ENCODE results near the gene ZNF48.

ZNF48 gene

GRCh38 chr16:30358990-30359870 lies 36.0 kb upstream of the ZNF48 start:
- no peak for DNase-seq
- Histone ChIP-seq H4K91ac (ENCODE audit: low read length) (no peak overlapping the region), H3K4me1 (ENCODE audit: control insufficient read depth, insufficient read depth, low read depth, low read length) (peaks cover 18% of the 10 kb centered on the region), H2AFZ (ENCODE audit: low read depth, low read length) (no peak overlapping the region), H3K4ac (ENCODE audit: low read depth in 1 of 2, low read length in 2 of 2) (no peak overlapping the region), H3K79me1 (replicated peaks; ENCODE audit: low read length, poor library complexity, severe bottlenecking) (peaks cover 34% of the 10 kb centered on the region), H3K23ac (ENCODE audit: low read length in 2 of 2) (no peak overlapping the region), H3K27me3 (ENCODE audit: control insufficient read depth in 1 of 2, insufficient read depth in 1 of 2, low read length in 2 of 2) (no peaks in the 10 kb centered on the region), H3K9ac (ENCODE audit: low read length) (no peak overlapping the region), H3K4me3 (ENCODE audit: insufficient read depth in 1 of 2, low read depth in 1 of 2, low read length in 2 of 2) (no peak overlapping the region), H3K36me3 (ENCODE audit: control insufficient read depth in 1 of 2, insufficient read depth in 2 of 2, low read depth in 1 of 2, low read length in 2 of 2) (peaks cover 53 to 57% of the 10 kb centered on the region in 2 experiments), H3K27ac (ENCODE audit: low read length, poor library complexity, severe bottlenecking) (no peak overlapping the region), H2BK120ac (ENCODE audit: low read depth, low read length) (no peak overlapping the region), H4K8ac (ENCODE audit: low read length) (no peak overlapping the region), H2AK5ac (ENCODE audit: low read length, severe bottlenecking) (no peak overlapping the region), H3K9me3 (ENCODE audit: control insufficient read depth, low read length) (no peaks in the 10 kb centered on the region), H2BK15ac (ENCODE audit: low read depth, poor library complexity, severe bottlenecking) (no peak overlapping the region), H3K18ac (ENCODE audit: low read depth in 1 of 2, low read length in 2 of 2) (no peak overlapping the region), H3K4me2 (ENCODE audit: low read length, poor library complexity, severe bottlenecking) (no peak overlapping the region), H2BK12ac (ENCODE audit: low read length in 2 of 2) (no peak overlapping the region), H3K14ac (ENCODE audit: low read length in 2 of 2) (no peak overlapping the region), H2BK5ac (ENCODE audit: low read depth, low read length, poor library complexity, severe bottlenecking) (no peak overlapping the region)
- WGBS, result 96% methylated on average over 27 of the region's 28 CpGs

- H3K4me2 ChIP-seq (ENCODE audit: low read length, poor library complexity, severe bottlenecking), result no peak overlapping the region
- 97% methylated on average over 6 of the region's 6 CpGs for WGBS
- H3K79me1 ChIP-seq (replicated peaks; ENCODE audit: low read length, poor library complexity, severe bottlenecking), result peaks cover 35% of the 10 kb centered on the region
Observed at GRCh38 chr16:30359871-30360170, 35.4 kb upstream of the ZNF48 start.

GRCh38 chr16:30361180-30361579 lies 34.0 kb upstream of the ZNF48 start:
- no peak overlapping the region for H4K8ac ChIP-seq (ENCODE audit: low read length)
- no peak overlapping the region for H2BK5ac ChIP-seq (ENCODE audit: low read depth, low read length, poor library complexity, severe bottlenecking)
- no peak overlapping the region for H3K9ac ChIP-seq (ENCODE audit: low read length)
- H3K14ac ChIP-seq (ENCODE audit: low read length in 2 of 2), result no peak overlapping the region
- H3K27me3 ChIP-seq (ENCODE audit: control insufficient read depth in 1 of 2, insufficient read depth in 1 of 2, low read length in 2 of 2), result no peaks in the 10 kb centered on the region
- H2BK12ac ChIP-seq (ENCODE audit: low read length in 2 of 2), result no peak overlapping the region
- no peak overlapping the region for H4K91ac ChIP-seq (ENCODE audit: low read length)
- WGBS, result 96% methylated on average over 7 of the region's 7 CpGs
- DNase-seq, result no peak
- no peak overlapping the region for H2AFZ ChIP-seq (ENCODE audit: low read depth, low read length)
- H3K4me1 ChIP-seq (ENCODE audit: control insufficient read depth, insufficient read depth, low read depth, low read length), result peaks cover 14% of the 10 kb centered on the region
- no peaks in the 10 kb centered on the region for H3K9me3 ChIP-seq (ENCODE audit: control insufficient read depth, low read length)
- H3K4me2 ChIP-seq (ENCODE audit: low read length, poor library complexity, severe bottlenecking), result no peak overlapping the region
- H3K36me3 ChIP-seq (ENCODE audit: control insufficient read depth in 1 of 2, insufficient read depth in 2 of 2, low read depth in 1 of 2, low read length in 2 of 2), result peaks cover 62 to 75% of the 10 kb centered on the region in 2 experiments
- no peak overlapping the region for H2BK15ac ChIP-seq (ENCODE audit: low read depth, poor library complexity, severe bottlenecking)
- H3K23ac ChIP-seq (ENCODE audit: low read length in 2 of 2), result no peak overlapping the region
- H3K27ac ChIP-seq (ENCODE audit: low read length, poor library complexity, severe bottlenecking), result no peak overlapping the region
- H3K4me3 ChIP-seq (ENCODE audit: insufficient read depth in 1 of 2, low read depth in 1 of 2, low read length in 2 of 2), result no peak overlapping the region
- H2BK120ac ChIP-seq (ENCODE audit: low read depth, low read length), result no peak overlapping the region
- H3K18ac ChIP-seq (ENCODE audit: low read depth in 1 of 2, low read length in 2 of 2), result no peak overlapping the region
- H3K79me1 ChIP-seq (replicated peaks; ENCODE audit: low read length, poor library complexity, severe bottlenecking), result peaks cover 33% of the 10 kb centered on the region
- no peak overlapping the region for H2AK5ac ChIP-seq (ENCODE audit: low read length, severe bottlenecking)
- H3K4ac ChIP-seq (ENCODE audit: low read depth in 1 of 2, low read length in 2 of 2), result no peak overlapping the region

More at GRCh38 chr16:30359871-30360170, 35.4 kb upstream of the ZNF48 start:
- no peak for DNase-seq
- Histone ChIP-seq H2BK15ac (ENCODE audit: low read depth, poor library complexity, severe bottlenecking) (no peak overlapping the region), H4K8ac (ENCODE audit: low read length) (no peak overlapping the region), H4K91ac (ENCODE audit: low read length) (no peak overlapping the region), H3K4me3 (ENCODE audit: insufficient read depth in 1 of 2, low read depth in 1 of 2, low read length in 2 of 2) (no peak overlapping the region), H3K4me1 (ENCODE audit: control insufficient read depth, insufficient read depth, low read depth, low read length) (peaks cover 19% of the 10 kb centered on the region), H2BK12ac (ENCODE audit: low read length in 2 of 2) (no peak overlapping the region), H2AK5ac (ENCODE audit: low read length, severe bottlenecking) (no peak overlapping the region), H3K27me3 (ENCODE audit: control insufficient read depth in 1 of 2, insufficient read depth in 1 of 2, low read length in 2 of 2) (no peaks in the 10 kb centered on the region), H2BK120ac (ENCODE audit: low read depth, low read length) (no peak overlapping the region), H3K9me3 (ENCODE audit: control insufficient read depth, low read length) (no peaks in the 10 kb centered on the region), H3K23ac (ENCODE audit: low read length in 2 of 2) (no peak overlapping the region), H3K18ac (ENCODE audit: low read depth in 1 of 2, low read length in 2 of 2) (no peak overlapping the region), H3K14ac (ENCODE audit: low read length in 2 of 2) (no peak overlapping the region), H2AFZ (ENCODE audit: low read depth, low read length) (no peak overlapping the region), H2BK5ac (ENCODE audit: low read depth, low read length, poor library complexity, severe bottlenecking) (no peak overlapping the region), H3K27ac (ENCODE audit: low read length, poor library complexity, severe bottlenecking) (no peak overlapping the region), H3K4ac (ENCODE audit: low read depth in 1 of 2, low read length in 2 of 2) (no peak overlapping the region), H3K9ac (ENCODE audit: low read length) (no peak overlapping the region), H3K36me3 (ENCODE audit: control insufficient read depth in 1 of 2, insufficient read depth in 2 of 2, low read depth in 1 of 2, low read length in 2 of 2) (peaks cover 58 to 63% of the 10 kb centered on the region in 2 experiments)

GRCh38 chr16:30365200-30365599 lies 30.0 kb upstream of the ZNF48 start:
- H3K23ac ChIP-seq (ENCODE audit: low read length in 2 of 2), result no peak overlapping the region
- H2BK15ac ChIP-seq (ENCODE audit: low read depth, poor library complexity, severe bottlenecking), result no peak overlapping the region
- peaks cover 24% of the 10 kb centered on the region for H3K4me1 ChIP-seq (ENCODE audit: control insufficient read depth, insufficient read depth, low read depth, low read length)
- no peak overlapping the region for H2BK12ac ChIP-seq (ENCODE audit: low read length in 2 of 2)
- H2AK5ac ChIP-seq (ENCODE audit: low read length, severe bottlenecking), result no peak overlapping the region
- H3K36me3 ChIP-seq (ENCODE audit: control insufficient read depth in 1 of 2, insufficient read depth in 2 of 2, low read depth in 1 of 2, low read length in 2 of 2), result peaks cover 25 to 48% of the 10 kb centered on the region in 2 experiments
- H2BK5ac ChIP-seq (ENCODE audit: low read depth, low read length, poor library complexity, severe bottlenecking), result no peak overlapping the region
- no peak overlapping the region for H4K91ac ChIP-seq (ENCODE audit: low read length)
- 96% methylated on average over 10 of the region's 10 CpGs for WGBS
- H4K8ac ChIP-seq (ENCODE audit: low read length), result no peak overlapping the region
- peaks cover 7% of the 10 kb centered on the region for H3K79me1 ChIP-seq (replicated peaks; ENCODE audit: low read length, poor library complexity, severe bottlenecking)
- no peaks in the 10 kb centered on the region for H3K9me3 ChIP-seq (ENCODE audit: control insufficient read depth, low read length)
- no peak overlapping the region for H3K27ac ChIP-seq (ENCODE audit: low read length, poor library complexity, severe bottlenecking)
- DNase-seq, result no peak
- no peaks in the 10 kb centered on the region for H3K27me3 ChIP-seq (ENCODE audit: control insufficient read depth in 1 of 2, insufficient read depth in 1 of 2, low read length in 2 of 2)
- H2AFZ ChIP-seq (ENCODE audit: low read depth, low read length), result no peak overlapping the region
- no peak overlapping the region for H3K4me2 ChIP-seq (ENCODE audit: low read length, poor library complexity, severe bottlenecking)
- no peak overlapping the region for H3K18ac ChIP-seq (ENCODE audit: low read depth in 1 of 2, low read length in 2 of 2)
- H3K14ac ChIP-seq (ENCODE audit: low read length in 2 of 2), result no peak overlapping the region
- no peak overlapping the region for H3K4me3 ChIP-seq (ENCODE audit: insufficient read depth in 1 of 2, low read depth in 1 of 2, low read length in 2 of 2)
- H3K4ac ChIP-seq (ENCODE audit: low read depth in 1 of 2, low read length in 2 of 2), result no peak overlapping the region
- H3K9ac ChIP-seq (ENCODE audit: low read length), result no peak overlapping the region
- no peak overlapping the region for H2BK120ac ChIP-seq (ENCODE audit: low read depth, low read length)

Data from mesenchymal stem cell (in vitro differentiated cells and primary cell).